Renal cortex interstitium (tissue), 11 donors: Measurements from ENCODE around the gene CUL1. TPM values are rescaled to one million over a fixed set of nuclear protein-coding genes. Genes with fewer than 3 reads are reported as not detected.

Source experiments
- DNase-seq, 11 donors: peaks; one replicate each; pipeline ENCODE4 v3.0.0-alpha.2; 2013; ENCODE audit warnings: low read depth in 9 of 11, low spot score in 4 of 11; ENCODE audit errors: extremely low read depth in 1 of 11
- polyA plus RNA-seq, 3 donors: library from polyadenylated mRNA; unstranded; fragments of 120-200 nt; gene quantifications; one replicate each; pipeline ENCODE4 v1.2.1, GENCODE V29; 2013; ENCODE audit not compliant: insufficient read length in 3 of 3

The CUL1 gene
- polyA plus RNA-seq, 3 donors, result 53.3 to 62.5 (median 60.3) TPM

DNA sequence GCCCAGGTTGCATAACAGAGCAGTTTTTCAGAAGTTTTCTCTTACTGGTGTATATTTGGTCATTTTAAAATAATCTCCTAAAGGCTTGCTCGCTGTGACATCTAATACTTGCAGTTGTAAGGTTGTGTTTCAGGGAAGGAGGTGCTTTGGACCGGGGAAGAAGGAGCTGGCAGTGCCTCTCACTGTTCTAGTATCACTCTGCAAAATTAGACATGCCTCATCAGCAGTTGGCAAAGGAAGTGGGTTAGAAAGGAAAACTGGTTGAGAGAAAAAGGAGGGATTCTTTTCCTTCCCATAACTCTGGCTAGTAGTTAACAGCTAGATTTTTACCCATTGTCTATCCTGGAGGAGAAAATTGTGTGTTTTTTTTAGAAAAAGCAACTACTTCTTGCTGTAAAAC lies 34.8 kb downstream of the CUL1 start:
- no peak for DNase-seq

DNA sequence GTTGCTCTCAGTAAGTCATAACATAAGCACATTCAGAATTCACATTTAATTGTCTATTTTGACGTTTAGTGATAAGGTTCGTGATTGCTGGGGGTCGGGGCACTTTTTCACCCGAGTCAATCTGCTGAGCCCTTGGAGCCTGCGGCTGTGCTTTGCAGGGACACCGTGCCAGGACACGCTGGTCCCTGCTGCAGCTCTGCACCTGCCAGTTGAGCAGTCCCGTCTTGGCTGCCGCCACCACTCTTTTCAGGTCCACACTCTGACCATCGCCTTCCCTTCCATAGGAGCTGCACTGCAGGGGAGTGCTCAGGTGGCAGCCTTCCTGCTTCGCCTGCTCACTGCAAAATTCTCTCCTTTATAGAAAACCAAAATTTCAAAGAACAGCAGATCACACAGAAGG lies 36.4 kb downstream of the CUL1 start:
- no peak for DNase-seq

DNA sequence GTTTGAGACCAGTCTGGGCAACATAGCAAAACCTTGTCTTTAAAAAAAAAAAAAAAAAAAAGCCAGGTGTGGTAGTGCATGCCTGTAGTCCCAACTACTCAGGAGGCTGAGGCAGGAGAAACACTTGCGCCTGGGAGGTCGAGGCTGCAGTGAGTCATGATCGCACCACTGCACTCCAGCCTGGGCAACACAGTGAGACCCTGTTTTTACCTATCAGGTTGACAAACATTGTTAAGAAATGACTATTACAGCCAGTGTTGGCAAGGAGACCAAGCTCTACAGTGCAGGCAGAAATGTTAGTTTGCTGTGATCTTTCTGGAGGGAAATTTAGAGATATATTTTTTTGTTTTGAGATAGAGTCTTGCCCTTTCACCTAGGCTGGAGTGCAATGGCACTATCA lies 37.3 kb downstream of the CUL1 start:
- no peak for DNase-seq

DNA sequence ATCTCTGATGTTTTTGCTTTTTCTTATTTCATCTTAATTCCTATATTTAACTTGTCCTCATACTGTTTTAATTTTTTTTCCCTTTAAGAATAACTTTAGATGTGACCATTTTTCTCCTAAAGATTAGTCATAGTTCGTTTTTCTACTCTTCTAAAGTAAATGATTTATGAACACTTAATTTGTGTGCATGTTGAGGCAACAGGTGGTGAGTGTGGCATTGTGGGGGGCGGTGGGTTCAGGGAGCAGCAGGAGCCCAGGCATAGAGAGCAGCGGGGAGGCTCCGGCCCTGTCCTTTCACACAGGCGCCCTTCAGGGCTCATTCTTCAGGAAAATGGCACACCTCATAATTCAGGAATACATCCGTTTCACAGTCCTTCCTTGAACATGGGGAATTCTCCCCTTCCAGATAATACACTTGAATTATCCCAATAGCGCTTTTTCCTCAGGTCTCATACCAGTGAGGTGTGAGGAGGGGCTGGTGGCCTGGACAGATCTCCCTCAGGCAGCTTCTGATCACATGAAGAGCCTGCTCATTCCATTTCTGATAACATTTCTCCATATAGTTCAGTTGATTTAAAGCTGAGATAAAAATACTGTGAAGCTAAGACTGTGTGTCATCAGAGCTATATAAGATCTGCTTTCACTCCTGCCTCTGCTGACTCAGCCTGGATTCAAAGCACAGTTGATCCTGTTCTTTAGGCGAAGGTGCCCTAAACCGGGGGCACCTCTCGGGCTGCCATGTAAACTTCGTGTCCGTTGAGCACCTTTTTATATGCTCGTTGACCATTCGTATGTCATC lies 40.2 kb downstream of the CUL1 start:
- no peak for DNase-seq

DNA sequence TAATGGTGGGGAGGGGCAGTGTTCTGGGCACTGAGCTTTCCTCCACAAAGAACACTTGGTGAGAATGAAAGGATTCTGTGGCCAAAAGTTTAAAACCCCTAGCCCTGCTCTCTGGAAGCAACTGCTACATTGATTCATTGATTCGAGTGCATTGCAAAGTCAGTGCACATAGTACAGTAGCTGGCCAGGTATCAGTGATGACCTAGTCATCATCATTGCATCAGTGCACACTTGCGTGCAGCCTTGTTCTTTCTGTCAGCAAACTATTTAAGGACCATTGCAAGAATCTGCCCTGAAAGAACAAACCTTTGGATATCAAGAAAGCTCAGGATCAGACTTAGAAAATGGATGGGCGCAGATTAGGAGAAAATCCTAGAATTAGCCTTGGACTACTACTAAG lies 47.4 kb downstream of the CUL1 start:
- DNase-seq, result no peak

DNA sequence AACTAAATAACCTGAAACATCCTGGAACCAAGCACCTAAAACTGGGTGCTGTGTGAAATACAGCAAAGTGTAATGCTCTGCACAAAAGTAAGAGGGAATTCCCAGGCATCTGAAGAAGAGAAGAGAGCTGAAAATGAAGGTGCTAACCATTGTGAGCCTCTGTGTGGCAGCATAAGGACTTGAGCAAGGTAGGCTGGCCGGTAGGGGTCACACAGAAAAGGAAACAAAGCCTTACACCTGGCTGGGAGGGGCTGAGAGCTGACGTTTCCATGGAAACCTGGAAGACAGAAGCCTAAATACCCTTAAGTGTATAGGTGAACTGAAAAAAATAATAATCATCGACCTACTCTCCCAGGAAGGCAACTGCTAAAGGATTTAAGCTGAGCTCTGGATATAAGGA lies 48.6 kb downstream of the CUL1 start:
- DNase-seq, result peak in 8 of 11 donors; percentile 5 to 42 (median 10)

DNA sequence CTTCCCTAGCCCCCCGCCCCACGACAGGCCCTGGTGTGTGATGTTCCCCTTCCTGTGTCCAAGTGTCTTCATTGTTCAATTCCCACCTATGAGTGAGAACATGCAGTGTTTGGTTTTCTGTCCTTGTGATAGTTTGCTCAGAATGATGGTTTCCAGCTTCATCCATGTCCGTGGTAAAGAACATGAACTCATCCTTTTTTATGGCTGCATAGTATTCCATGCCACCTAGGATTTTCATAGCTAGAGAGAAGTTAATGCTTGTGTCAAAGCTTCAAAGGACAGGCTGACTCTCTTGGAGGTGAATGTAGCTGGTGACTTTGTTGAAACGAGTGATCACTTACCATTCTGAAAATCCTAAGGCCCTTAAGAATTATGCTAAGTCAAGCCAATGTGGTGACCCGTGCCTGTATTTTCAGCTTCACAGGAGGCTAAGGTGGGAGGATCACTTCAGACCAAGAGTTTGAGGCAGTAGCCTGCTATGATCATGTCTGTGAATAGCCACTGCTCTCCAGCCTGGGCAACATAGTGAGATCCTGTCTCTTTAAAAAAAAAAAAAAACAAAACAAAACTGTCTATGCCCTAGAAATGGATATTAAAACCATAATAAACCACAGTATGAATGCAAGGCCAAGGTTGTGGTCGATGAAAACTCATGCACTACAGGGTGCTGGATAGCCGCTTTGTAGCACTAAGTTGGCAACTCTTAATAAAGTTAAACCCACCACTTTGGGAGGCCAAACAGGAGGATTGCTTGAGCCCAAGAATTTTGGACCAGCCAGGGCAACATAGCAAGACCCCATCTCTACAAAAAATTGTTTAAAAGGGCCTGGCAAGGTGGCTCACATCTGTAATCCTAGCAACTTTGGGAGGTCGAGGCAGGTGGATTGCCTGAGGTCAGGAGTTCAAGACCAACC lies 52.0 kb downstream of the CUL1 start:
- no peak for DNase-seq

DNA sequence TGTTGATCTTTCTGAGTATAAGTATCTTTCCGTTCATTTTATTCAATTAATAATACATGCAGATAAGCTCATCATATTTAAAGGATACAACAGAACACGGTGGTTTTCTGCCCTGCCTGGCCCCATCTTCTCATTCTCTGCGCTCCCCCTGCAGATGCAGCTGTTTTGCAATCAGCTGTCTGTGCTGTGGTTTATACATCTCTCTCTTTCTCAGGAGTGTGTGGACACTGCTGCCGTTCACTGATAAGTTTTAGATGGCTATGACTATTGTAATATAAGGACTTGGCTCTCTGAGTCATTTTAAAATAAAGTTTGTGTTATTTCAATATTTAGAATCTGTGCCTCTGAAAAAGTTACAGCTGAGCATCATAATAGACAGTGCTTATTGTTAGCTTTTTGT lies 54.5 kb downstream of the CUL1 start:
- no peak for DNase-seq

DNA sequence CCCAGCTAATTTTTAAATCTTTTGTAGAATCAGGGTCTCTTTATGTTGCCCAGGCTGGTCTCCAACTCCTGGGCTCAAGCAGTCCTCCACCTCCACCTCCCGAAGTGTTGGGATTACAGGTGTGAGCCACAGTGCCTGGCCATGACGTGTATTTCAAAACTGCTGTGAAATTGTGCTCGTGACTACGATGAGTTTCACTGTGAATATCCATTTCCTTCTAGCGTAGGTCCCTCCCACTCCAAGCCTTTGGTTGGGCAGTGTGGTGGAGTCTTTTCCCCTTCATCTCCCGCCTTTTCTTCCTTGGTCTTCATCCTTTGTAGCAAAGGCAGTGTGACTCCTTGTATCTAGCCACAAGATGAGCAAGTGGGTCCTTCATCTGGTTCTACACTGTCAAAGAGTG lies 56.2 kb downstream of the CUL1 start:
- no peak for DNase-seq

DNA sequence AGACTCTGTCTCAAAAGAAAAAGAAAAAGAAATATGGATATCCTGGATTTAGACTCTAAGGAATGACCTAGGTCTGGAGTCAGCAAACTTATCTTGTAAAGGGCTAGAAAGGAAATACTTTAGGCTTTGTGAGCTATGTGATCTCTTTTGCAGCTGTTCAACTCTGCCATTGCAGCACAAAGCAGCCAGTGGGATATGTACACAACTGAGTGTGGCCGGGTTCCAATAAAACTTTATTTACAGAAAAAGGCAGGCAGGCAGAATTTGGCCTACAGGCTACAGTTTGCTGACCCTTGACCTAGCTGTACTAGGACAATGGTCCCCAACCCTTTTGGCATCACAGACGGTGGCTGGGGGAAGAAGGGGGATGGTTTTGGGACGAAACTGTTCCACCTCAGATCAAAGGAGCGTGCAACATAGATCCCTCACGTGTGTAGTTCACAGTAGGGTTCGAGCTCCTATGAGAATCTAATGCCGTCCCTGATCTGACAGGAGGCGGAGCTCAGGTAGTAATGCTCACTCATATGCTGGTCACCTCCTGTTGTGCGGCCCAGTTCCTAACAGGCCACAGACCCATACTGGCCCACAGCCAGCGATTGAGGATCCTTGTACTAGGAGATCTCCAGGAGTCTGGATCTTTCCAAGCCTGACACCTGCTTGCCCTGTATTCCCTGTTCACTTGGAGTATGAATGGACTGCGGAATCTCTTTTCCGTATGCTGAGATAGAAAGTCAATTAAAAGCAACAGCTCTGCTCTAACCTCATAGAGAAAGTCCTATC lies 63.0 kb downstream of the CUL1 start:
- DNase-seq, result no peak

DNA sequence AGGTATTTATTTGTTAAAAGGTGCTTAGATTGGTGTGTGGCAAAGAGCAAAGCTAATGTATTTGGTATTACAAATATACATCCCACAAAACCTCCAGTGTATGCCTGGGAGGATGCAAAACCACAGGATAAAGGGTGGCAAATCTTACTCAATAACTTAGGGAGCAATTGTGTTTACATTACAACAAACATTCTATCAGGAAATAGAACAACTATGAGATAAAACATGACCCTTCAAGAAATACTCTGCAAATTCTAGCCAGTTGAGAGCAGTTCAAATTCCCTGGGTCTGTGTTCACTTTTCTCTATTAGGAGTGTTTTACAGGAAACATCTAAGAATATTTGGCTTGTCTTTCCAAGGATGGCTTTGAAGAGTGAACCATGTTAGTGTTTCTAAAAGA lies 64.9 kb downstream of the CUL1 start:
- no peak for DNase-seq

DNA sequence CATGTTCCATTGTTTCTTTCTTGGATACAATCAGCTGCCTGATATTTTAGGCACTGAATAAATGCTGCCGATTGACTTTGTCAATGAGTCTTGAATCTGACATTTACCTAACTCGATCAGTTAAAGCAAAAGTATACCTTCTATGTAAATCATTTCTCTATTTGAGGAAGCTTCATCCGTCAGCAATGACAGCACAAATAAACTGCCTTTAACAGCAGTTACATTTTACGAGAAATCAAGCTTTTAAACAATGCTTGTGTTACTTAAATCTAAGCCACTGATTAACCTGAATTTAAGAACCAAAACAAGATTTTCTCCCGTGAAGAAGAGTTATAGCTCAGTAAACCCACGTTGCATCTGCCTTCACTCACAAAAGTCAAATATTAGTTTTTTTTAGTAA lies 71.3 kb downstream of the CUL1 start:
- DNase-seq, result no peak

DNA sequence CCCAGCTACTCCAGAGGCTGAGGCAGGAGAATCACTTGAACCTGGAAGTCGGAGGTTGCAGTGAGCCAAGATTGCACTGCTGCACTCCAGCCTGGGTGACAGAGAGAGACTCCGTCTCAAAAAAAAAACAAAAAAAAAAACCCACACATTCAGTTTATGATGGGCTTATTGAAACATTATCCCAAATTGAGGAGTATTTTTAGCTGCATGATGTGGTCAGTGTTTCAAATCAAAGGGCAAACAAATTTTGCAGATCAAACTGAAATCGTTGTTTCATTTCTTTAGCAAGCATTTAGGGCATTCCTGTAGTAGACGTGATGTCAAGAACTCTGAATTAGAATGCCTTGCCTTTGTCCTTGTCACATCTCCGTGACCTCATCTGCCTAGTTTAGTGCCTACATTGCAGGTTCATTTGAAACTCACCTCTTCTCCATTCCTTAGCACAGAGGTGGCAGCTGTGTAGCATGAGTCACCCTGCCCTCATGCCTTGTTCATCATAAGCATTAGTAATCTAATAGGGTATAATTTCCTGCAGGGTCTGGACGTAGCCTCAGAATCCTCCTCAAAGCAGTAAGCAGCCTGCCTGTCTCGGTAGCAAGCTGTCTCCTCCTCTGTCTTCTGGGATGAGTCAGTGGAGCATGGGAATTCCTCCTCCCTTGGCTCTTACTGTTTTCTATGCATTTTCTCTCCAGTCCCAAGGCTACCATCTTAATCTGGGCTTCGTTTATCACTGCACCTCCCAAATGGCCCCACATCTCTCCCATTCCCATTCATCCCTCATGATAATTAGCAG lies 73.8 kb downstream of the CUL1 start:
- DNase-seq, result no peak

DNA sequence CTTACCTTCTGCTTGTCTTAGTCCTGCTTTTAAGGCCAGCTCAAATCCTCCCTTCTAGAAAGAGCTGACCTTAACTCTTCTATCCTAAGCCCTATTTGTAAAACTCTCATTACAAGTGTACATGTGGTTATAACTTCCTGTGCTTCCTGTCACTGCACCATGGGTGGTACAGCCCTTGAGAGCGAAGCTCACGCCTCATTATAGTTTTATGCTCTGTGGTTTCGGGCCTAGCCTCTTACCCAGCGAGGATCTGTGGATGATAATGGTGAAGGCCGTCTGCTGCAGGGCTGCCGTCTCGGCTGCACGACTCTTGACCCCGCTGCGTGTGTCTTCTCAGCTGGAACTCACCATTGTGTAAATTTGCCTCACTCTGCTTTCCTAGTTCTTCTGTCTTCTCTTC lies 74.6 kb downstream of the CUL1 start:
- DNase-seq, result no peak

DNA sequence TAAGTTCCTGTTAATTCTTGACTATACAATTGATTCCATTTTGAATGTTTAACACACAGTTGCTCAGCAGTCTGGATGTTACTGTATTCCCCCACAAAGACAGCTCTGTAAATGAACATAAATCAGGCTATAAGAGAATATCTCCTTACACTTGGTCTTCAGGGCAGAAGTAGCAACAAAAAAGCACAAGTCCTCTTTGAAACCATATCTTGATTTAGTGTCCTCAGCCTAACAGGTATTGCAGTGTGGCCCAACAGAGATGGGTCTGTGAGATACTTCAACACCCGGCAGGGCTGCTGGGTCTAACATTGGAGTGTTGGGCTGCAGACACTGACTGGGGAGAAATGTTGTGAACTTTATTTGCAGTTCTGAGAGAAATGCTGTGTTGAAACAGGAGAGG lies 75.8 kb downstream of the CUL1 start:
- peak in 6 of 11 donors; percentile 10 to 50 (median 24) for DNase-seq

DNA sequence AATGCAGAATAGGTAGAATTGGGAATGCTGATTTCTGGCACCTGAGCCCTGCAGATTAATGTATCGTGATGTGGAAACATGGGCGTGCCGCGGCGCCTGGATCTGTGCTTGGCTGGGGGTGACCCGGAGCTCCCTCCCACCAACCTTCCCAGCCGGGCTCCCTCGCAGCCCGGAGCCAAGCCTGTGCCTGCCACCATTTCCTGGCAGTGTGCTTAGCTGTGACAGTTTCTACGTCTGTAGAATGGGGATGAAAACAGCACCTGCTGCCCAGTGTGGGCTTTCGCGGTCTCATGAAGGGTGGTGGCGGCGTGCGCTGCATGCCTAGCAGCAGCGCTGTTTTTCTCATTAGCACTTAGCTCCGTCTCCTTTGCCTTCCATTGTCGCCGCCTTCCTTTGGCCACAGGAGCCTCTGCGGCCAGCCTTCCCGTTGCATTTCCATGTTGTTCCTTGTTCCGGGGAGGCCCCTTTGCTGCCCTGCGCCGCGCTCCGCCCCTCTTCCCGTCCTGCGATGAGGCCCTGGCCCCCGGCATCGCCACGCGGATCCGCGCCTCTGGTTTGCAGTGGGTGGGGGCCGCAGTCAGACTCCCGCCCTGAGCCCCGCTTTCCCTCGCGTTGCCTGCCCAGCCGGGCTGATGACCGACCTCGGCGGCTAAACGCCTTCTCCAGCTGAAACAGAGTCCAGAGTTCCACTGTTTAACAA lies 84.2 kb downstream of the CUL1 start:
- DNase-seq, result no peak

DNA sequence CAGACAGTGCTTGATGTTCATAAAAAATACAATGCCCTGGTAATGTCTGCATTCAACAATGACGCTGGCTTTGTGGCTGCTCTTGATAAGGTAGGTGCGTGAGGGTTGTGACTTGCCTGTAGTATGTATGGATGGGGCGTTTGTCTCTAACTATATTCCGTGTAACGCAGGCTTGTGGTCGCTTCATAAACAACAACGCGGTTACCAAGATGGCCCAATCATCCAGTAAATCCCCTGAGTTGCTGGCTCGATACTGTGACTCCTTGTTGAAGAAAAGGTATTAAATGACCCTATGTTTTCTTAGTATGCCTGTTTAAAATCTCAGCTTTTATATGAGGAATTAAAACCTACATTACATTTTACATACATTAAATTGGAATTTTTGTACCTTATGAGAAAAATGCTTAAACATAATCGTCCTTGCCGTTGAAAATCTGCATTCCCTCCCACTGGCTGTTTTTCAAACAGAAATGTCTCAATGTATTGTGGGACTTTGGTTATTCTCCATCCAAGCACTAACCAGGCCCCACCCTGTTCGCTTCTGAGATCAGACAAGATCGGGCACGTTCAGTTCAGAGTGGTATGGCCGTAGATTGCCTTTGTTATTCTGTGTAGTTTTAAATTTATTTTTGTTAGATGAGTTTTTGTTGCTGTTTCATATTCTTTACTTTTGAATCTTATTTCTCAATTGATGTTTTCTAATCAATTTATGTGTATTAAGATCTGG lies 85.3 kb downstream of the CUL1 start:
- no peak for DNase-seq
